A673 (cell line): ENCODE data around the gene KCNQ1OT1.

Source experiments
- EZH2 ChIP-seq: fragments of 200-600 bp; sonication (generic); IDR thresholded peaks from 2 replicates; pipeline ENCODE4 v1.6.1; 2017; ENCODE audit warnings: borderline replicate concordance, low read depth, mild to moderate bottlenecking, mixed read lengths, antibody characterized with exemption, low read length; ENCODE audit not compliant: poor library complexity, severe bottlenecking
- TF ChIP-seq, protein P1 (sequence below): fragments of 300-800, 200-600 bp; sonication (generic); conservative IDR thresholded peaks from 2 replicates; pipeline ENCODE4 v1.5.1; 2017; ENCODE audit warnings: low read depth, mild to moderate bottlenecking, antibody characterized with exemption, low read length, moderate library complexity, mixed read lengths

GRCh38 chr11:2664791-2665525 lies 34.8 kb downstream of the KCNQ1OT1 start:
- TF ChIP-seq, protein P1, sequence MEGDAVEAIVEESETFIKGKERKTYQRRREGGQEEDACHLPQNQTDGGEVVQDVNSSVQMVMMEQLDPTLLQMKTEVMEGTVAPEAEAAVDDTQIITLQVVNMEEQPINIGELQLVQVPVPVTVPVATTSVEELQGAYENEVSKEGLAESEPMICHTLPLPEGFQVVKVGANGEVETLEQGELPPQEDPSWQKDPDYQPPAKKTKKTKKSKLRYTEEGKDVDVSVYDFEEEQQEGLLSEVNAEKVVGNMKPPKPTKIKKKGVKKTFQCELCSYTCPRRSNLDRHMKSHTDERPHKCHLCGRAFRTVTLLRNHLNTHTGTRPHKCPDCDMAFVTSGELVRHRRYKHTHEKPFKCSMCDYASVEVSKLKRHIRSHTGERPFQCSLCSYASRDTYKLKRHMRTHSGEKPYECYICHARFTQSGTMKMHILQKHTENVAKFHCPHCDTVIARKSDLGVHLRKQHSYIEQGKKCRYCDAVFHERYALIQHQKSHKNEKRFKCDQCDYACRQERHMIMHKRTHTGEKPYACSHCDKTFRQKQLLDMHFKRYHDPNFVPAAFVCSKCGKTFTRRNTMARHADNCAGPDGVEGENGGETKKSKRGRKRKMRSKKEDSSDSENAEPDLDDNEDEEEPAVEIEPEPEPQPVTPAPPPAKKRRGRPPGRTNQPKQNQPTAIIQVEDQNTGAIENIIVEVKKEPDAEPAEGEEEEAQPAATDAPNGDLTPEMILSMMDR = no peak
- no peak for TF ChIP-seq EZH2
